HEK293T (cell line): Measurements from ENCODE around the gene CHST12.
A peak's percentile ranks its signal among the peaks of the same experiment; 100 is the strongest.

Source experiments
- CTCF ChIA-PET: fragments of 350-600 bp; formaldehyde crosslinking; extraction: SDS; loops from one replicate; lab custom pipeline; 2021; ENCODE audit warnings: antibody characterized with exemption, inconsistent platforms; lab: Yijun Ruan, JAX
- POLR2A ChIA-PET: fragments of 350-600 bp; formaldehyde crosslinking; extraction: SDS; loops from one replicate; lab custom pipeline; 2020; ENCODE audit warnings: antibody characterized with exemption, inconsistent platforms; lab: Yijun Ruan, JAX
- DNase-seq: peaks from one replicate; pipeline ENCODE4 v3.0.0; 2012; ENCODE audit warnings: mixed read lengths; ENCODE audit errors: extremely low spot score
- ARNT ChIP-seq: fragments of 450-650 bp; IDR thresholded peaks from 2 replicates; pipeline ENCODE4 v1.6.1; 2017; ENCODE audit warnings: mild to moderate bottlenecking
- BHLHE40 ChIP-seq: fragments of 450-650 bp; IDR thresholded peaks from 2 replicates; pipeline ENCODE4 v1.6.1; 2016; ENCODE audit warnings: mild to moderate bottlenecking, moderate library complexity, borderline replicate concordance
- CTBP1 ChIP-seq: fragments of 450-650 bp; IDR thresholded peaks from 2 replicates; pipeline ENCODE4 v1.6.1; 2016; ENCODE audit warnings: borderline replicate concordance
- ELF4 ChIP-seq: fragments of 450-650 bp; IDR thresholded peaks from 2 replicates; pipeline ENCODE4 v1.6.1; 2017; ENCODE audit warnings: antibody characterized with exemption
- FOXA1 ChIP-seq: fragments of 450-650 bp; IDR thresholded peaks from 2 replicates; pipeline ENCODE4 v1.6.1; 2016; ENCODE audit warnings: mild to moderate bottlenecking
- FOXK2 ChIP-seq: fragments of 450-650 bp; IDR thresholded peaks from 2 replicates; pipeline ENCODE4 v1.6.1; 2016; ENCODE audit warnings: mild to moderate bottlenecking
- FOXM1 ChIP-seq: fragments of 450-650 bp; IDR thresholded peaks from 2 replicates; pipeline ENCODE4 v1.6.1; 2017; ENCODE audit warnings: mild to moderate bottlenecking, borderline replicate concordance
- HDGF ChIP-seq: fragments of 450-650 bp; IDR thresholded peaks from 2 replicates; pipeline ENCODE4 v1.6.1; 2017; ENCODE audit warnings: antibody characterized with exemption, borderline replicate concordance
- L3MBTL2 ChIP-seq: fragments of 450-650 bp; conservative IDR thresholded peaks from 2 replicates; pipeline ENCODE4 v1.6.1; 2016; ENCODE audit warnings: mild to moderate bottlenecking
- LEF1 ChIP-seq: fragments of 450-650 bp; IDR thresholded peaks from 2 replicates; pipeline ENCODE4 v1.6.1; 2017; ENCODE audit warnings: mild to moderate bottlenecking, borderline replicate concordance
- NFRKB ChIP-seq: fragments of 450-650 bp; IDR thresholded peaks from 2 replicates; pipeline ENCODE4 v1.6.1; 2016; ENCODE audit warnings: mild to moderate bottlenecking, moderate library complexity
- SP1 ChIP-seq: fragments of 450-650 bp; IDR thresholded peaks from 2 replicates; pipeline ENCODE4 v1.6.1; 2017
- SUZ12 ChIP-seq: fragments of 450-650 bp; IDR thresholded peaks from 2 replicates; pipeline ENCODE4 v1.6.1; 2016; ENCODE audit warnings: mild to moderate bottlenecking
- TARDBP ChIP-seq: fragments of 450-650 bp; IDR thresholded peaks from 2 replicates; pipeline ENCODE4 v1.6.1; 2016
- ZNF384 ChIP-seq: fragments of 450-650 bp; IDR thresholded peaks from 2 replicates; pipeline ENCODE4 v1.6.1; 2016
- TF ChIP-seq, protein P1 (sequence below): fragments of 450-650 bp; IDR thresholded peaks from 2 replicates; pipeline ENCODE4 v1.6.1; 2016

CHST12 gene

DNA sequence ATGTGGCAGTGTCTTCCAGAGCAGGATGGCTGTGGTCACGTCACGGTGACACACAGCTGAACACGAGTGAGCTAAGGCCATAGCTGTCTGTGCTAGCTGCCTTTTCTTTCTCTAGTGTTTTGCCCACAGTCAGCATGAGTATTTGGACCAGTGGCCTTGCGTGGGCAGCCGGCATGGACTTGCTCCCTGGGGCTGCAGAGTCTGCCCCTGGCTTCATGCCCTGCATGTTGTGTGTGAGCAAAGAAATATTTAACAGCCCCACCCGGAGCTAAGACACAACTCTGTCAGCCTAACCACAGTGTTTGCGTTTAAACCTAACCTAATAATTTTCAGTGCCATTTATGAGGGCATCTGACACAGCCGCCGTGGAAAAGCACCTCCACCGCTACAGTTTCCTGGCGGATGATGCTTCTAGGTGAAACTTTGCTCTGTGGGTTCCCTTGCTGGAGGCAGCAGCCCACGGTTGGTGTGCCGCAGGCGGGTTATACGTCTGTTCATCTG lies 14.6 kb downstream of the CHST12 start:
- CTCF ChIA-PET, result no interaction called here
- DNase-seq, result no peak
- TF ChIP-seq NFRKB (no peak), ZNF384 (no peak), ELF4 (no peak), TARDBP (no peak), L3MBTL2 (no peak), HDGF (no peak), FOXK2 (no peak), LEF1 (no peak), SP1 (no peak), CTBP1 (no peak), FOXM1 (no peak), SUZ12 (no peak), BHLHE40 (no peak), ARNT (no peak), FOXA1 (no peak)
- TF ChIP-seq, protein P1, sequence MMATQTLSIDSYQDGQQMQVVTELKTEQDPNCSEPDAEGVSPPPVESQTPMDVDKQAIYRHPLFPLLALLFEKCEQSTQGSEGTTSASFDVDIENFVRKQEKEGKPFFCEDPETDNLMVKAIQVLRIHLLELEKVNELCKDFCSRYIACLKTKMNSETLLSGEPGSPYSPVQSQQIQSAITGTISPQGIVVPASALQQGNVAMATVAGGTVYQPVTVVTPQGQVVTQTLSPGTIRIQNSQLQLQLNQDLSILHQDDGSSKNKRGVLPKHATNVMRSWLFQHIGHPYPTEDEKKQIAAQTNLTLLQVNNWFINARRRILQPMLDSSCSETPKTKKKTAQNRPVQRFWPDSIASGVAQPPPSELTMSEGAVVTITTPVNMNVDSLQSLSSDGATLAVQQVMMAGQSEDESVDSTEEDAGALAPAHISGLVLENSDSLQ, result no peak
- POLR2A ChIA-PET, result no interaction called here

DNA sequence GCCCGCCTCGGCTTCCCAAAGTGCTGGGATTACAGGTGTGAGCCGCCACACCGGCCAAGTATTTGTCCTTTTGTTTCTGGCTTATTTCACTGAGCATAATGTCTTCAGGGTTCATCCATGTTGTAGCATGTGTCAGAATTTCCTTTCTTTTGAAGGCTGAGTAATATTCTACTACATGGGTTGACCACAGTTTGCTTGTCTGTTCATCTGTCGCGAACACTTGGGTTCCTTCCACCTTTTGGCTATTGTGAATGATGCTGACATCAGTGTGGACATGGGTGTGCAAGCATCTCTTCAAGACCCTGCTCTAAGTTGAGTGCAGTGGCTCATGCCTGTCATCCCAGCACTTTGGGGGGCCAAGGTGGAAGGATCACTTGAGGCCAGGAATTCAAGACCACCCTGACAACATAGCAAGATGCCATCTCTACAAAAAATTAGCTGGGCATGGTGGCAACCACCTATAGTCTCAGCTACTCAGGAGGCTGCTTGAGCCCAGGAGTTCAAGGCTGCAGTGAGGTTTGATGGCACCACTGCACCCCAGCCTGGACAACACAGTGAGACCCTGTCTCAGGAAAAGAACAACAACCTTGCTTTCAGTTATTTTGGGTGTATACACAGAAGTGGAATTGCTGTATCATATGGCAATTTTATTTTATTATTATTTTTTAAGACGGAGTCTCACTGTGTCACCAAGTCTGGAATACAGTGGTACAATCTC lies 17.0 kb downstream of the CHST12 start:
- TF ChIP-seq FOXA1 (no peak), L3MBTL2 (no peak), FOXK2 (no peak)
- ChIA-PET POLR2A (no interaction called here), CTCF (interaction anchor here (0.7 kb wide), 2 partner anchors 18 to 260 kb away, joined by 3 read pairs; no protein-coding TSS in a partner anchor)
- DNase-seq, result no peak

DNA sequence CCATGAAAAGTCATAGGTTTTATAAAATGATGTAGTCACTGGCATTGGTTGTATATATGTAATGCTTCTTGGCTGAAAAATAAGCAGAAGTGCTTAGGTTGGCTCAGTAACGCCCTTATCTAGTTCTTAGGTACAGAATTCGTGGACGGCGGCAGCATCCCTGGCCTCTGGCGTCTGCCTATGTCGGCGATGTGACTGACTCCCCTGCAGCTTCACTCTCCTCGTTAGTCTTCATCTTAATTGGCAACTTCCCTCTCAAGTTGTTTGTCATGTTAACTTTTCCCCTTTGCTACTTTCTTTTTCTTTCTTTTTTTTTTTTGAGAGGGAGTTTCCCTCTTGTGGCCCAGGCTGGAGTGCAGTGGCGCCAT lies 18.5 kb downstream of the CHST12 start:
- TF ChIP-seq, protein P1, result no peak
- TF ChIP-seq CTBP1, result no peak
- no peak for TF ChIP-seq L3MBTL2
- TF ChIP-seq LEF1, result no peak
- TF ChIP-seq NFRKB, result no peak
- no peak for TF ChIP-seq FOXM1
- TF ChIP-seq BHLHE40, result no peak
- TF ChIP-seq ZNF384, result no peak
- TF ChIP-seq TARDBP, result no peak
- TF ChIP-seq HDGF, result no peak
- no peak for TF ChIP-seq ELF4
- DNase-seq, result no peak
- ChIA-PET CTCF (no interaction called here), POLR2A (no interaction called here)

DNA sequence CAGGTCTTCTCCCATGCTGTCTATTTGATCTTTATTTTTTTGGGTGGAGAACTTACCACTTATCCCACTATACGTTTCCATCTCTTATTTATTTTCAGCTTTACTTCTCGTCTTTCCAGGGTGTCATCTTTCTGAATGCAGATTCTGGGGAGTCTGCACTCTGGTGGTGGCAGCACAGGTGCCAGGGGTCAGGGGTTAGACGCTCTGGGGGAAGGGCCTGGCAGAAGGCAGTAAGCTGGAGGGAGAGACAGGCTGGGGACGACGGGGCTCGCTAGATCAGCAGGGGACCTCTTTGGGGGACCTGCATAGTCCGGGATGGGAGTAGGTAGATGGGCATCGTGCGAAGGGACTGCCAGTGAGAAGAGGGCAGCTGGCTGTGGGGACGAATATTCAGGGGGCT lies 22.3 kb downstream of the CHST12 start:
- ChIA-PET POLR2A (no interaction called here), CTCF (no interaction called here)
- DNase-seq, result no peak
- TF ChIP-seq ARNT (no peak), L3MBTL2 (no peak), BHLHE40 (no peak), NFRKB (no peak), TARDBP (no peak), SP1 (no peak), SUZ12 (no peak), HDGF (no peak), ELF4 (no peak), FOXA1 (no peak), CTBP1 (no peak)
- TF ChIP-seq, protein P1, result no peak

DNA sequence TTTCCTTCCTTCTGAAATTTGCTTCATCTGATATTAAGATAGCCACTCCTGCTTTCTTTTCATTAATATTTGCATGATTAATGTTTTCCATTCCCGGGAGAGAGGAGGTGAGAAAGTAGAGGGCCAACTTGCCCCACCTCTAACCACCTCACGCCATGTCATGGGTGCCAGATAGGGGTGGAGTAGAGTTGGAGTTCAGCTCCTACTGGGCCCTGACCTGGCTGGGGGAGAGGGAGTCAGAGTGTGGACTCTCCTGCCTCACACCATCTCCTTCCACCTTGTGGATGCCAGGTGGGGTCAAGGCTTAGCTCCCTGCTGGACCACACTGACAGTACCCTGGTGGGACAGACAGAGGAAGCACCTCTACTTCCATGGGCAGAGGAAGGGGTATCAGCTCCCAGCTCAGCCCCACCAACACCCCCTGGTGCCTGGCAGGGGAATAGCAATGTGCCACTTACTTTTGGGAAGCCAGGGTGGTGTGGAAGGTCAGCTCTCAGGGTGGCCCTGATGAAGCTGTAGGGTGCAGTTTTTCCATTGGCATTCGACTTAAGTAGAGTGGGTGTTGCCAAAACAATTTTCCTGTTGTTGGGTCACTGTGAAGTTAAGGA lies 28.0 kb downstream of the CHST12 start:
- POLR2A ChIA-PET, result no interaction called here

More for the DNA sequence above, 28.0 kb downstream of the CHST12 start:
- TF ChIP-seq SP1 (no peak), TARDBP (no peak), NFRKB (no peak), BHLHE40 (no peak), ZNF384 (no peak), HDGF (no peak), FOXA1 (no peak), CTBP1 (no peak), SUZ12 (no peak)
- TF ChIP-seq, protein P1, result no peak
- CTCF ChIA-PET, result interaction anchor here (0.5 to 1.1 kb wide), 3 partner anchors 19 to 850 kb away, joined by 3 read pairs; no protein-coding TSS in a partner anchor
- peak; percentile 40 for DNase-seq
